Measurements from ENCODE around the gene FGF18.
"Not testable (repeated sequence)": the region's sequence is repeated elsewhere in the genome, so short reads cannot be mapped to it uniquely, and the experiment has no call there.

Gene FGF18

DNA sequence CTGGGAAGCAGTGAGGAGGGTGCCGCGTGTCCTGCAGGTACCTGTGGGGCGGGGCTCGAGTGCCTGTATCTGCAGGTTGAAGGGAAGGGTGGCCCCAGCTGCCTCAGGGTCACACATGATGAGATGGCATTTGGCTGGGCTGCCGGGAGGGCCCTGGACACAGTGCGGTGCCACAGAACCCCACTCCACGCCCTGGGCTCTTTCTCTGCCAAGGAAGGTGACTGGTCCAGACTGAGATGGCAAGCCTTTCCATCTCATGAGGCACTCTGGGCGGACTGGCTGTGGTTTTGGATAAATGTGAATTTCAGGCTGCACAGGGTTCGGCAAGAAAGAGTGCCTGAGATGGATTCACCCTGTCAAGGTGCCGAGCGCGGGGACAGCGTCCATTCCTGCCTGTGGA, 69.4 kb downstream of the FGF18 start:
- no peaks in the 10 kb centered on the region for H3K9me3 ChIP-seq (ENCODE audit: control insufficient read depth, insufficient read depth, low read length)
- peaks cover 4% of the 10 kb centered on the region for H3K4me1 ChIP-seq (ENCODE audit: insufficient read depth, low read length)
- H3K9ac ChIP-seq (ENCODE audit: low read depth, low read length), result no peak overlapping the region
- H3K36me3 ChIP-seq (ENCODE audit: insufficient read depth, low read length), result no peaks in the 10 kb centered on the region

DNA sequence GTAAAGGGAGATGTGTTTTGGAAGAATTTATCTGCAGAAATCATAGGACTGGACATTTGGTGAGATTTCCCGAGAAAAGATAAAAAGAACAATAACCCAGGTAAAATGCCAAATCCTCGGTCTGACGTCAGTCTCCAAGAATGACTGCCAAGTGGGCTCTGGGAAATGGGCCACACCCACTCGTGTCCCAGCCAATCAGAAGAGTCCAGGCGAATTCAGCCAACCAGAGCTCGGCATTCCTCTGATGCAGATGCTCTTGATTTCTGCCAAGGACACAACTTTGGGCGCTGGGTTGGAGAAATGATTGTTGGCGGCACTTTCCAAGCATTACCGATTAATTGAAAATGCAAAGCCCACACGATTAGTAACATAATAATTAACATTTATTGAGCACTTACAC, 73.3 kb downstream of the FGF18 start:
- Histone ChIP-seq H3K9ac (ENCODE audit: low read depth, low read length) (no peak overlapping the region), H3K36me3 (ENCODE audit: insufficient read depth, low read length) (no peaks in the 10 kb centered on the region), H3K9me3 (ENCODE audit: control insufficient read depth, insufficient read depth, low read length) (no peaks in the 10 kb centered on the region), H3K4me1 (ENCODE audit: insufficient read depth, low read length) (peaks cover 24% of the 10 kb centered on the region)

DNA sequence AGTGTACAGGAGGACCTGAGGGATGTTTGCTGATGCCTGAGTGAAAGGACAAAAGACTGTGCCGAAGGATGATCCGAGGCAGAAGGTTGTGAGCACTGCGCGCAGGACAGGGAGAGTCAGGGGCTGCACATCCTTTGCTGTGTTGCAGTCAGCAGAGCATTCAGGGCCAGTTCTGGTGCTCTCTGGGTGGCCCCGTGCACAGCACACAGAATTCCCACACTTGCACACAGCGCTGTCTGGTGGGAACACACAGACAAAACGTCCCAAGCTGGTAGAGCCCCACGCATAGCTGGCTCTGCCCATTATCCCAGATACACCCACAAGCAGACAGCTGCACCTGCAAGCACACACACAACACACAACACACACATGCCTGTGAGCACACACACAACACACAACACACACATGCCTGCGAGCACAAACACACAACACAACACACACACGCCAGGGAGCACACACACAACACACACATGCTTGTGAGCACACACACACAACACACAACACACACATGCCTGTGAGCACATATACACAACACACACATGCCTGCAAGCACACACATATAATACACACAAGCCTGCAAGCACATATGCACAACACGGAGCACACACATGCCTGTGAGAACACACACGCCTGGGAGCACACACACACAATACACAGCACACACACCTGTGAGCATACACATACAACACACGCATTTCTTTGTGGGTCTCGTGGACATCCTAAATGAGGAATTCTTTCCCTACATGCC, 74.4 kb downstream of the FGF18 start:
- Histone ChIP-seq H3K36me3 (ENCODE audit: insufficient read depth, low read length) (no peaks in the 10 kb centered on the region), H3K9ac (ENCODE audit: low read depth, low read length) (no peak overlapping the region), H3K4me1 (ENCODE audit: insufficient read depth, low read length) (peaks cover 24% of the 10 kb centered on the region), H3K9me3 (ENCODE audit: control insufficient read depth, insufficient read depth, low read length) (no peaks in the 10 kb centered on the region)

DNA sequence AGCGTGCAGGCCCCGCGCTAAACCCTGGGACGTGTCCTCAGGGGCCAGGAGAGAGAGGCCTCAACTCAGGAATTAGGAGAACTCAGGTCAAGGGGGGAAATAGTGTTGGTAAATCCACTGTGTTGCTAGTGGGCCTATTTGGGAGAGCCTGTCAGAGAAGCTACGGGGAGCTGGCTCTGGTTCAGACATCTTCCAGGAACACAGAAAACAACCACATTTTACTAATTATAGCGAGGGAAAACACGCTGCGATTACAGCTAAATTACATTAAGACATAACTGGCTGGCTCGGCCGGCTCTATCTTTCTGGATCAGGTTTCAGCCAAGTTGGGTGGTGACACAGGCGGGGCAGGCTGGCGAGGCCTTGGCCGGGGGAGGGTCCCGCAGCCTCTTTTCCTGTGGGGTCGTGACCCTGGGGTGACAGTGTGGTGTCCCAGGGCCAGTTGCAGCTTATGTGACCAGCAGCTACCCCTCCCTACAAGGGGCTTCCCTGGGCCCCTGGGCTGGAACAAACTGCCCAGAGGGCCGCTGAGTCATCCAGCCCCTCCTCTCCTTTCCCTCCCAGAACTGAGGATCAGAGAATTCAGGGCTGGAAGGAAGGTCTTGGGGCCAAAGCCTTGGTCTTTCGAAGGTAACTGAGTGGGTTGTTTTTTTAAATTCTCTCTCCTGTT, 75.1 kb downstream of the FGF18 start:
- peaks cover 24% of the 10 kb centered on the region for H3K4me1 ChIP-seq (ENCODE audit: insufficient read depth, low read length)
- 0 out of 2 replicates have a peak overlapping the region, but pooled peaks have one; percentile 1 for H3K9ac ChIP-seq (ENCODE audit: low read depth, low read length)
- H3K36me3 ChIP-seq (ENCODE audit: insufficient read depth, low read length), result no peaks in the 10 kb centered on the region
- H3K9me3 ChIP-seq (ENCODE audit: control insufficient read depth, insufficient read depth, low read length), result no peaks in the 10 kb centered on the region

DNA sequence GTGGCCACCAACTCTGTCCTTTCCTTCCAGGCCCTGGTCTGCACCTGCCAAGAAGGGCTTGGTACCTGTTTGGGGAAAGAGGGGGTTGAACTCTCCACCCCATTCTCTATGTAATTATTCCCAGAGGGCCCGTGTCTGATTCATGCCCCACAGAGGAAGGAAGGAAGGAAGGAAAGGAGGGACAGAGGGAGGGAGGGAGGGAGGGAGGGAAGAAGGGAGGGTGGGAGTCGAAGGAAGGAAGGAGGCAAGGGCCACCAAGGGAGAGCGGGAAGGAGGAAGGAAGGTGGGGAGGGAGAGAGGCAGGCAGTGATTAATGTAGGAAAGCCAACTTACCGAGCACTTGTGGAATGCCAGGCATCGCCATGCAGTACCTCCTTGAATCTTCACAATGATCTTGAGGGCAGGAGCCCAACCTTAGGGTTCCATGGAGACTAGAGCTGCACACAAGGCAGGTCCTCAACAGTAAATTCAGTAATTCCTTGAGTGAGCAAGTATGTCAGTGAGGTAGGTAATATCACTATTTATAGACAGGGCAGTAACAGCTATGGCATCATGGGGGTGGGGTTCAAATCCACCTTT, 75.8 kb downstream of the FGF18 start:
- Histone ChIP-seq H3K36me3 (ENCODE audit: insufficient read depth, low read length) (no peaks in the 10 kb centered on the region), H3K4me1 (ENCODE audit: insufficient read depth, low read length) (peaks cover 24% of the 10 kb centered on the region), H3K9me3 (ENCODE audit: control insufficient read depth, insufficient read depth, low read length) (no peaks in the 10 kb centered on the region), H3K9ac (ENCODE audit: low read depth, low read length) (no peak overlapping the region; the same call in 1 of the 2 replicates)

DNA sequence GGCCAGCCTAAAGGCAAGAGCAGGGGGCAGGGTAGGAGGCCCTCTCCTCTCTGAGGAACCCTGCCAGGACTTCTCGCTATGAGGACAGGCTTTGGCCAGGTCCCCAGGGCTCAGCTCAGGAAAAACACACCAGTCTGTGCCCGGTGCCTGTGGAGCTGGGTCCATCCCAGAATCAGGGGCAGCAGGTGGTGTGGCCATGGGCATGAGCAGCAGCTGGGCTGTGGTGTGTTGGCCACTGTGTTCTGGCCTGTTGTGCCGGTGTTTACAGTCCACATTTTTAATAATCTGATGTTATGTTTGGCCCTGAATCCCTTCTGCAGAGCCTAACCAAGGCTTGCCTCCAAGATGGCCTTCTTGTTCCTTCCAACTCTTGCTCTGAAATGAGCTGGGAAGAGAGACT, 77.0 kb downstream of the FGF18 start:
- H3K36me3 ChIP-seq (ENCODE audit: insufficient read depth, low read length), result no peaks in the 10 kb centered on the region
- no peaks in the 10 kb centered on the region for H3K9me3 ChIP-seq (ENCODE audit: control insufficient read depth, insufficient read depth, low read length)
- peaks cover 24% of the 10 kb centered on the region for H3K4me1 ChIP-seq (ENCODE audit: insufficient read depth, low read length)
- no peak overlapping the region for H3K9ac ChIP-seq (ENCODE audit: low read depth, low read length)

DNA sequence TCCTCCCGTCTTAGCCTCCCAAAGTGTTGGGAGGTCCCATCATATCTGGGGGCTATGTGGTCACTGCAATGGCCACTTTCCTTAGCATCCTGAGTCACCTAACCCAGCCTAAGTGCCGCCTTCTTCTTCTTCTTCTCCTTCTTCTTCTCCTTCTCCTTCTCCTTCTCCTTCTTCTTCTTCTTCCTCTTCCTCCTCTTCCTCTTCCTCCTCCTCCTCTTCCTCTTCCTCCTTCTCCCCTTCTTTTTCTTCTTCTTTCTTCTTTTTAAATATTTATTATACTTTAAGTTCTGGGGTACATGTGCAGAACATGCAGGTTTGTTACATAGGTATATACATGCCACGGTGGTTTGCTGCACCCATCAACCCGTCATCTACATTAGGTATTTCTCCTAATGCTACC, 78.0 kb downstream of the FGF18 start:
- H3K9ac ChIP-seq (ENCODE audit: low read depth, low read length); H3K9me3 ChIP-seq (ENCODE audit: control insufficient read depth, insufficient read depth, low read length); H3K36me3 ChIP-seq (ENCODE audit: insufficient read depth, low read length): not testable (repeated sequence)
- peaks cover 24% of the 10 kb centered on the region for H3K4me1 ChIP-seq (ENCODE audit: insufficient read depth, low read length)

DNA sequence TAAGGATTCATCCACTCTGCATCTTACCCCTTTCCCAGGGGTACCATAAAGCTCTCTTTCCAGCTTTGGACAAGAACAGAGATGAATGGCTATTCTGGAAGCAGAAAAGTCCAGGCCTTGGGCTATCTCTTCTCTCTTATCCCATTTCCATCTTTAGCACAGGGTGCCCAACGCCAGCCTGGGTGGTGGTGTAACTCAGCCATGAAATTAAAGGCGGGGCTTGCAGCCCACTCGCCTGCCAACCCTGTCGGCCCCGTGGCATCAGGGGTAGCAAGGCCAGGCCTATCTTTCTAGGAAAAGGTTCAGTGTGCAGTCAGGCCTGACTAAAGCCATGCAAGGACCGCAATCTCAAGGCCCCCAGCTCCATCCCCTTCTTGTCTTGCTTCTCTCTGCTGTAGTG, 78.7 kb downstream of the FGF18 start:
- no peaks in the 10 kb centered on the region for H3K9me3 ChIP-seq (ENCODE audit: control insufficient read depth, insufficient read depth, low read length)
- H3K4me1 ChIP-seq (ENCODE audit: insufficient read depth, low read length), result peaks cover 24% of the 10 kb centered on the region
- no peak overlapping the region for H3K9ac ChIP-seq (ENCODE audit: low read depth, low read length)
- no peaks in the 10 kb centered on the region for H3K36me3 ChIP-seq (ENCODE audit: insufficient read depth, low read length)

DNA sequence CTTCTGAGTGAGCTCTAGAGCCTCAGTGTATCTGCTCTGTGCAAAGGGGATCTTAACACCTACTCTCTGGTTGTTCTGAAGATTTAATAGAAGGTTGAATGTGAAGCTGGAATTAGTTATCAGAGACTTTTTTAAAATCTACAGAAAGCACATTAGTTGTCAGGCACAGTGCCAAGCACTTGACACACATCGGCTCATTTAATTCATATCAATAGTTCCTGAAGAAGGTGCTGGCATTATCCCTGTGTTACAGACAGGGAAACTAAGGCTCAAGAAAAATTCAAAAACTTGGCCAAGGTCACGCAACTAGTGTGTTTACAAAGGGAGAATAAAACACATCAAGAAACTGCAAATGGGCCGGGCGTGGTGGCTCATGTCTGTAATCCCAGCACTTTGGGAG, 80.2 kb downstream of the FGF18 start:
- no peaks in the 10 kb centered on the region for H3K9me3 ChIP-seq (ENCODE audit: control insufficient read depth, insufficient read depth, low read length)
- no peak overlapping the region for H3K9ac ChIP-seq (ENCODE audit: low read depth, low read length)
- no peaks in the 10 kb centered on the region for H3K36me3 ChIP-seq (ENCODE audit: insufficient read depth, low read length)
- peaks cover 13% of the 10 kb centered on the region for H3K4me1 ChIP-seq (ENCODE audit: insufficient read depth, low read length)

DNA sequence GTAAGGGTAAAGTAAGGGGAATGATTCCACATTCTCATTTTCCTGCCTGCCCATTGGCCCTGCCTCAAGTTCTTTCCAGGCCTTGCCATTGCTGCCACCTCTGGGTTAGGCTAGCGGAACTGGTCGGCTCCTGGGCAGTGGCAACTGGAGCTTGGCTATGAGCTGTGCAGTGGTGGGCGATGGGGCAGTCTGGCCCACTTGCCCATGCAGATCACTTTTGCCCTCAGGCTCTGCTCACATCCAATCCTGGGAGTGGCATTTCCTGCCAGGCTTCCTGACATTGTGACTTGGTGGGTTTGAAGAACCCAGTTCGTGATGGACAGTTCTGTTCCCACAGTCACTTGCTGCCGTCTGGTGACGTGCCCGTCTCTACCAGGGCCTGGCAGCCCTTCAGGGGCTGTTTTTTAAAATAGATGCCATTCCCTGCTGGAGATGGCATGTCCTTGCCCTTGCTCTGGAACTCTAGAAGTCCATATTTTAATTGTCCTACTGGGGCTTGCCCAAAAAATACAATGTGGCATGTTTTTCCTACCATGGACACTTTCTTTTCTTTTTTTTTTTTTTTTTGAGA, 86.1 kb downstream of the FGF18 start:
- Histone ChIP-seq H3K9me3 (ENCODE audit: control insufficient read depth, insufficient read depth, low read length) (no peaks in the 10 kb centered on the region), H3K4me1 (ENCODE audit: insufficient read depth, low read length) (no peaks in the 10 kb centered on the region; the same call in 1 of the 2 replicates), H3K9ac (ENCODE audit: low read depth, low read length) (no peak overlapping the region), H3K36me3 (ENCODE audit: insufficient read depth, low read length) (no peaks in the 10 kb centered on the region; the same call in 1 of the 2 replicates)

DNA sequence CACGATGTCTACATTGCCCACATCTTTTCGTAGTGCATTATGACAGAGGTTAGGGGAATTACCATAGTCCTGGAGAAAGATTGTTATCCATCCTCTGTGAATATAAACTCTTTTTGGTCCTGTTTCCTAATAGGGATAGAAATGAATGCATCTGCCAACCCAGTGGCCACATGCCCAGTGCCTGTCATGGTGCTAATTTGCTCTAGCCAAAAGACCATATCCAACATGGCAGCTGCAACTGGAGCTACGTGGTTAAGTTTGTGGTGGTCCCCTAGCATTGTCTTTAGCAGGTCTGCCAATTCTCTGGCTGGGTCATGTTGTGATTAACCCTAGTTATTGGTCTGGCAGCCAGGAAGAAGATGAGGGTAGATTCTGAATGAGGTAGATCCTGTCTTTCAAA, 87.5 kb downstream of the FGF18 start:
- Histone ChIP-seq H3K9me3 (ENCODE audit: control insufficient read depth, insufficient read depth, low read length) (no peaks in the 10 kb centered on the region), H3K4me1 (ENCODE audit: insufficient read depth, low read length) (no peaks in the 10 kb centered on the region), H3K9ac (ENCODE audit: low read depth, low read length) (no peak overlapping the region), H3K36me3 (ENCODE audit: insufficient read depth, low read length) (no peaks in the 10 kb centered on the region; the same call in 1 of the 2 replicates)

Data from ES-I3 (cell line).